PC-9 (cell line): ENCODE results near the gene PIK3IP1.

Experiments
- EZH2 ChIP-seq: fragments of 200-600 bp; sonication (generic); IDR thresholded peaks from 2 replicates; pipeline ENCODE4 v1.8.0; 2017; ENCODE audit warnings: antibody characterized with exemption, low read depth
- TF ChIP-seq, protein P1 (sequence below): fragments of 200-600 bp; sonication (generic); conservative IDR thresholded peaks from 2 replicates; pipeline ENCODE4 v1.6.1; 2017; ENCODE audit warnings: mixed run types, antibody characterized with exemption, mild to moderate bottlenecking, moderate library complexity

DNA sequence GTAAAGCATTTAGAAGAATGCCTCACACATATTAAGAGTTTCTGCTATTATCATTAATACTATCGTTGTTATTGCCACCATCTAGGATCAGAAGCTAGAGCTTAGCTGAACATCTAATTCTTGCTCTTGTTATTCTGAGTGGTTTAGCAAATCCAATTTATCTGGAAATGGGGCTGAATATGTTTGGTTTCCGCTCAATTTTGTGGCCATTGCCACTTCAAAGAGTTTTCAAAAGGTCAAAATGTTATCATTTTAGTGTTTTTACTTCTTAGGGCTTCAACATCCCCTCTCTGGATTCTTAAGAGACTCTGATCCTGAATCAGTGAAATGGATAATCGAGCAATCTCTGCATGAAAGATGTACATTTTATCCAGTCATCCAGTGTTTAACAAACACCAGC is 10.2 kb upstream of the PIK3IP1 start:
- TF ChIP-seq, protein P1, sequence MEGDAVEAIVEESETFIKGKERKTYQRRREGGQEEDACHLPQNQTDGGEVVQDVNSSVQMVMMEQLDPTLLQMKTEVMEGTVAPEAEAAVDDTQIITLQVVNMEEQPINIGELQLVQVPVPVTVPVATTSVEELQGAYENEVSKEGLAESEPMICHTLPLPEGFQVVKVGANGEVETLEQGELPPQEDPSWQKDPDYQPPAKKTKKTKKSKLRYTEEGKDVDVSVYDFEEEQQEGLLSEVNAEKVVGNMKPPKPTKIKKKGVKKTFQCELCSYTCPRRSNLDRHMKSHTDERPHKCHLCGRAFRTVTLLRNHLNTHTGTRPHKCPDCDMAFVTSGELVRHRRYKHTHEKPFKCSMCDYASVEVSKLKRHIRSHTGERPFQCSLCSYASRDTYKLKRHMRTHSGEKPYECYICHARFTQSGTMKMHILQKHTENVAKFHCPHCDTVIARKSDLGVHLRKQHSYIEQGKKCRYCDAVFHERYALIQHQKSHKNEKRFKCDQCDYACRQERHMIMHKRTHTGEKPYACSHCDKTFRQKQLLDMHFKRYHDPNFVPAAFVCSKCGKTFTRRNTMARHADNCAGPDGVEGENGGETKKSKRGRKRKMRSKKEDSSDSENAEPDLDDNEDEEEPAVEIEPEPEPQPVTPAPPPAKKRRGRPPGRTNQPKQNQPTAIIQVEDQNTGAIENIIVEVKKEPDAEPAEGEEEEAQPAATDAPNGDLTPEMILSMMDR = no peak
- TF ChIP-seq EZH2 = no peak
